Astrocyte of the spinal cord (primary cell): ENCODE data around the gene RPGRIP1.

ENCODE experiments used
- DNase-seq: peaks from one replicate; pipeline ENCODE4 v3.0.0; 2011; ENCODE audit warnings: low read depth, low spot score
- H3K4me3 ChIP-seq: 2 replicates; pipeline ENCODE4 v1.5.1; 2011; ENCODE audit warnings: low read depth, mild to moderate bottlenecking, low read length, moderate library complexity
- in situ Hi-C: cut with HindIII; loops from 2 replicates; pipeline ENCODE4 v1.10.0; 2017; ENCODE audit warnings: low sequenced_read_pairs
- TF ChIP-seq, protein P1 (sequence below): IDR thresholded peaks from 2 replicates; pipeline ENCODE4 v1.5.1; 2012; ENCODE audit warnings: low read depth, mild to moderate bottlenecking, low read length, inconsistent platforms

Gene RPGRIP1

DNA sequence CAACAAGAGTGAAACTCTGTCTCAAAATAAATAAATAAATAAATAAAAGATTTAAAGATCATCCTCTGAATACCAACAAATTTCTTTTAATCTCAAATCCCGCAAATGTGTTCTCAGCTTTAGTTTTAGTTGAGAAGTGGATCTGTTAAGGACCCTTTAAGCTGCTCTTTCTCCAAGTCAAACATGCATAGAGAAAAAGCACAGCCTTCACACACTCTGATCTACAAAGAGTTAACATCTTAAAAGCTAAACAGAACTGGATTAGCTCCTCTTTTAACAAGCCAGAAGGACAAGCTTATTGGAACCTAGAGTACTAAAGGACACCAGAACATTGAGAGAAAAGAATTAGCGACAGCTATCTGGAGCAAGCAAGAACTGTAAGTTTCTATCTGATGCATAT is at the start of gene RPGRIP1:
RPGRIP1 (plus strand) TSS at position 301 of the 400 bp plus-strand sequence. CDS start 7,894 bp downstream, outside the sequence.
- DNase-seq, result no peak
- TF ChIP-seq, protein P1, sequence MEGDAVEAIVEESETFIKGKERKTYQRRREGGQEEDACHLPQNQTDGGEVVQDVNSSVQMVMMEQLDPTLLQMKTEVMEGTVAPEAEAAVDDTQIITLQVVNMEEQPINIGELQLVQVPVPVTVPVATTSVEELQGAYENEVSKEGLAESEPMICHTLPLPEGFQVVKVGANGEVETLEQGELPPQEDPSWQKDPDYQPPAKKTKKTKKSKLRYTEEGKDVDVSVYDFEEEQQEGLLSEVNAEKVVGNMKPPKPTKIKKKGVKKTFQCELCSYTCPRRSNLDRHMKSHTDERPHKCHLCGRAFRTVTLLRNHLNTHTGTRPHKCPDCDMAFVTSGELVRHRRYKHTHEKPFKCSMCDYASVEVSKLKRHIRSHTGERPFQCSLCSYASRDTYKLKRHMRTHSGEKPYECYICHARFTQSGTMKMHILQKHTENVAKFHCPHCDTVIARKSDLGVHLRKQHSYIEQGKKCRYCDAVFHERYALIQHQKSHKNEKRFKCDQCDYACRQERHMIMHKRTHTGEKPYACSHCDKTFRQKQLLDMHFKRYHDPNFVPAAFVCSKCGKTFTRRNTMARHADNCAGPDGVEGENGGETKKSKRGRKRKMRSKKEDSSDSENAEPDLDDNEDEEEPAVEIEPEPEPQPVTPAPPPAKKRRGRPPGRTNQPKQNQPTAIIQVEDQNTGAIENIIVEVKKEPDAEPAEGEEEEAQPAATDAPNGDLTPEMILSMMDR, result no peak

DNA sequence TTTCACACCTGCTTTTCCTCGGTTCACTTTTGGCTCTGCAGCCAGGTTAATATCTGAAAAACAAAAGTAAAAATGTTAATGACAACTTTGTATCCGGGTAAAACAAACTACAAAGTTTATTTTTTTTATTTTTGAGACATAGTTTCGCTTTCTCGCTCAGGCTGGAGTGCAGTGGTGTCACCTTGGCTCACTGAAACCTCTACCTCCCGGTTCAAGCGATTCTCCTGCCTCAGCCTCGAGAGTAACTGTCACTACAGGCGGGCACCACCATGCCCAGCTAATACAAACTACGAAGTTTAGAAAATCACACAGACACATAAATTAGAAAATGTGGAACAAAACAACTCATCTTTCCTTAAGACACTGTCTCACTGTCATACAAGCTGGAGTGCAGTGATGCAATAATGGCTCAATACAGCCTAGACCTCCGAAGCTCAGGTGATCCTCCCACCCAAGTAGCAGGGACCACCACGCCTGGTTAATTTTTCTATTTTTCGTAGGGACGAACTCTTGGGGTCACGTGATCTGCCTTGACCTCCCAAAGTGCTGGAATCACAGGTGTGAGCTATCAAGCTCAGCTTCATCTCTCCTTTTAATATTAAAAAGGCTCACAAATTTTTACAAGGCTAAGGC is 48.7 kb upstream of the RPGRIP1 start:
- no peak for DNase-seq
- TF ChIP-seq, protein P1, result no peak
- H3K4me3 ChIP-seq, result no peak overlapping the region
- in situ Hi-C loops, result no loop called here

More for the DNA sequence above, at the start of gene RPGRIP1:
- in situ Hi-C loops, result no loop called here
- H3K4me3 ChIP-seq, result no peak within 1 kb of the TSS

DNA sequence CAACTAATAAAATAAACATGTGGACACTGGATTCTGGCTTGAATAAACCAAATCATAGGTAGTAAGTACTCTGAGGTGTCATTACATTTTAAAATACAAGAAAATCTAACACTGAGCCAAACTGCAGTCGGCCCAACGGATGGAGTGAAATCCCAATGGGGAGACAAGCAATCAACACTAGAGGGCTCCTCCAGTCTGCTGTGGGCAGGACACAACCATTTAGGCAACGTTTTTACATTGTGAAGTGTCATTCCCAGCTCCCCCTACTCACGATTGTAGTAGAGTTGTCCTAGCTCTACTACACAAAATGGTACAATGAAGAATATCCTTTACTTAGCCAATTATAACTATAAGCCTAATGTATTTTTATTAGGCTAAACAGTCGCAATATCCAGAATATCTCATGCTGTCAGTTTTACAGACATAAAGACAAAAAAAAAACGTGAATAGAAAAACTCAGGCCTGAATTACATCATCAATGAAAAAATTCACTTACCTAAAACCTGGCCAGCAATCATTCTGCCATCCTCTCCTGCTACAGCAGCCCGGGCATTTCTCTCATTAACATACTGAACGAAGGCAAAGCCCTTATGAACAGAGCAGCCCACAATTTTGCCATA is 46.3 kb upstream of the RPGRIP1 start:
- DNase-seq, result no peak
- H3K4me3 ChIP-seq, result no peak overlapping the region
- in situ Hi-C loops, result no loop called here
- TF ChIP-seq, protein P1, result peak; percentile 35

DNA sequence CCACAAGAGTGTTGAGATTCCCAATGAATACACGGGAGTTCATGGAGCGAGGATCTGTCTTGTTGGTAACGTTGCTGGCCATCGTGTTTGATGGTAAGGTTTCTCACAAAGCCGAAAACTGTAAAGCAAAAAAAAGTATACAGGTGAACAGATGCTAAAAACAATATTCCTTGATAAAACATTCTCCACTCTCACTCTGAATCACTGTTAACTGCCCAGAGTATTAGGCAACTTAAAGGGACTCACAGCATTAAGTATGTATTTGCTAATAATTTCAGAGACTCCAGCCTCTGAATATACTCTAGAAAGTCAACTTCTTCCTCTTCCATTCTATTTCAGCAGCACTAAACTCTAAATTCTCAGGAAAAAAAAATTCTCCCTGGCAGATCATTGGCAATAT is 45.8 kb upstream of the RPGRIP1 start:
- in situ Hi-C loops, result no loop called here
- TF ChIP-seq, protein P1, result no peak
- no peak for DNase-seq
- H3K4me3 ChIP-seq, result no peak overlapping the region

DNA sequence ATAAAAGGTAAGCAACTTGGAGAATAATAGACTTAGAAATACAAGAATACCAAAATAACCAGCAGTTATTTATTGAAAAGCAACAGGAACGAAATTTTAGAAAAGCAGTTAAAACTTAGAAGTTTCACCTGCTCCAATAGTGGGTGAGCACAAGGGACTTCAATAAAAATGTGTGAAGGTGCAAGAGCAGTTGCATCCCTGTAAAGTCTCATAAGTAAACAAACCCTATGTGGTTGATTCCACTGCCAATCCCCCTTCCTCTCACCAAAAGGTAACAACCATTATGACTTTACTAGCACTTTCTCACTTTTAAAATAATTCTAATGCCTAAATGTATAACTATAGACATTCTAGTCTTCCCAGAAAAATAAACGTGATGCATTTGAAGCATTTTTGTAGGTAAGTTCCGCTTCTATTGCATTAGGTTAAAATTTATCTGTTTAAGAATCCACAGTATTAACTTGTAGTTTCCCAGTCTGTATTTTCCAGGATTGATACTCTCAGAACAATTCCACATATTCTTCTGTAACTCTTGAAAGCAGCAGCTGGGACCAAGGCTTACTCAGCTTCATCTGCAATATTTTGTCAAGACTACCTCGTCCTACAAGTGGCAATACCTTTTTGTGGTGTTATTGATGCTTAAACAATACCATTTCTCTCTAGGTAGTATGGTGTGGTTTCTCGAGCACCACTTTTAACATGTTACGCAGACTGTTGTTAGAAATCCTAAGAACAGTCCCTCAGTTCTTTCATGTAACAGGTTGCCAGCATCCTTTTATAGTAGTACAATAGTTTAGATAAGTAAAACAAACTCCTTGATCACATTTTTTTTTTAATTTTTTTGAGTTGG is 42.7 kb upstream of the RPGRIP1 start:
- in situ Hi-C loops, result no loop called here

More for the DNA sequence above, 42.7 kb upstream of the RPGRIP1 start:
- TF ChIP-seq, protein P1, result no peak
- no peak overlapping the region for H3K4me3 ChIP-seq
- DNase-seq, result no peak
